Progenitor cell of endocrine pancreas (in vitro differentiated cells): ENCODE data around the gene CFDP1. TPM values are rescaled to one million over a fixed set of nuclear protein-coding genes. Genes with fewer than 3 reads are reported as not detected.
A peak's percentile ranks its signal among the peaks of the same experiment; 100 is the strongest.

Experiments
- DNase-seq: peaks from one replicate; pipeline ENCODE4 v3.0.0; 2021; ENCODE audit warnings: low spot score; ENCODE audit not compliant: unreplicated experiment
- H3K27ac Mint-ChIP-seq: 2 replicates; pipeline ENCODE4 v1.8.0; 2021; ENCODE audit warnings: mild to moderate bottlenecking, moderate library complexity, mixed read lengths
- H3K27me3 Mint-ChIP-seq: 2 replicates; pipeline ENCODE4 v1.8.0; 2021; ENCODE audit warnings: mixed read lengths
- H3K36me3 Mint-ChIP-seq: 2 replicates; pipeline ENCODE4 v1.8.0; 2022; ENCODE audit warnings: mixed read lengths; ENCODE audit not compliant: insufficient read depth
- H3K4me1 Mint-ChIP-seq: 2 replicates; pipeline ENCODE4 v1.8.0; 2021; ENCODE audit warnings: low read depth, mixed read lengths
- H3K4me3 Mint-ChIP-seq: 2 replicates; pipeline ENCODE4 v1.8.0; 2021; ENCODE audit warnings: low read depth, mild to moderate bottlenecking, moderate library complexity, mixed read lengths
- H3K9me3 Mint-ChIP-seq: 2 replicates; pipeline ENCODE4 v1.8.0; 2021; ENCODE audit warnings: low read depth, mixed read lengths
- CTCF ChIP-seq: fragments of 200-600 bp; sonication (generic); IDR thresholded peaks from one replicate; pipeline ENCODE4 v1.5.0; 2021; ENCODE audit warnings: antibody characterized with exemption, mild to moderate bottlenecking; ENCODE audit not compliant: unreplicated experiment
- total RNA-seq: library from RNA; stranded (reverse); gene quantifications from 2 replicates; pipeline ENCODE4 v1.2.1, GENCODE V29; 2021

Gene CFDP1
- total RNA-seq, 1 donor from 2014 or later = 94.6 TPM

GRCh38 chr16:75361936-75362335, 71.4 kb downstream of the CFDP1 start:
- H3K4me1 Mint-ChIP-seq = no peaks in the 10 kb centered on the region
- H3K36me3 Mint-ChIP-seq = peaks cover 9% of the 10 kb centered on the region
- no peaks in the 10 kb centered on the region for H3K27me3 Mint-ChIP-seq
- DNase-seq = no peak
- H3K9me3 Mint-ChIP-seq = no peaks in the 10 kb centered on the region
- no peak for TF ChIP-seq CTCF
- H3K4me3 Mint-ChIP-seq = no peak overlapping the region
- no peak overlapping the region for H3K27ac Mint-ChIP-seq

DNA sequence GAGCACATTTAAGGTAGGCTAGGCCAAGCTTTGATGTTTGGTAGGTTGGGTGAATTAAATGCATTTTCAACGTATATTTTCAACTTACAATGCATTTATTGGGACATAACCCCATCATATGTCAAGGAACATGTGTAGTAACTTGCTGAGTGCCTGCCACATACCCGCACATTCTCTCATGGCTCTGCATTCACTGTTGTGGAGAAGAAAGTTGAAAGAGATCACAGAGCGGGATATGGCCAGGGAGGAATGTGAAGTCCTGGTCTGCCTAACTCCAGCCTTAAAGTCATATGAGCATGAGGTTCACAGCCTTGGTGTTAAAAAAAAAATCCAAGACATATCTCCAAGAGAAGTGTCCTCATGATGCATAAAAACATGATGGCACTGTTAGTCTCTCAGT, 79.1 kb downstream of the CFDP1 start:
- TF ChIP-seq CTCF = no peak
- no peak overlapping the region for H3K27ac Mint-ChIP-seq
- DNase-seq = no peak
- peaks cover 15% of the 10 kb centered on the region for H3K36me3 Mint-ChIP-seq
- H3K27me3 Mint-ChIP-seq = no peaks in the 10 kb centered on the region
- H3K9me3 Mint-ChIP-seq = no peaks in the 10 kb centered on the region
- no peaks in the 10 kb centered on the region for H3K4me1 Mint-ChIP-seq
- H3K4me3 Mint-ChIP-seq = no peak overlapping the region

DNA sequence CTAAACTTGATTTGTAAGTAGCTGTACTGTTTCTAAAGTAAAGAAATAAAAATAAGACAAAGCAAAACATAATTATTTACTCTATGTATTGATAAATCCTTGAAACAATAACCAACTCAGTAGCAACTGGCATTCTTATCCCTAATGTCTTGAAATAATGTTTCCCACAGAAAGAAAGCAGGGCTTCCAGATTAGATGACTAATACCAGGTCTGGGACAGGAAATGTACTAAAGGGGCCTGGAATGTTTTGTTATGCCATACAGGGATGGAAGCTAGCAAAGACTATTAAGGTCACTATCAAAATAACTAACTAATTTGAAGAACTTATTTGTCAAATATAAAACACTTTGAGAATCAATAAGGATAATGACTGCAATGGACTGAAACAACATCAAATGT, 82.1 kb downstream of the CFDP1 start:
- Mint-ChIP-seq H3K36me3 (peaks cover 14% of the 10 kb centered on the region), H3K4me3 (no peak overlapping the region), H3K27ac (no peak overlapping the region), H3K27me3 (no peaks in the 10 kb centered on the region), H3K4me1 (peaks cover 2% of the 10 kb centered on the region), H3K9me3 (no peaks in the 10 kb centered on the region)
- no peak for DNase-seq
- no peak for TF ChIP-seq CTCF

DNA sequence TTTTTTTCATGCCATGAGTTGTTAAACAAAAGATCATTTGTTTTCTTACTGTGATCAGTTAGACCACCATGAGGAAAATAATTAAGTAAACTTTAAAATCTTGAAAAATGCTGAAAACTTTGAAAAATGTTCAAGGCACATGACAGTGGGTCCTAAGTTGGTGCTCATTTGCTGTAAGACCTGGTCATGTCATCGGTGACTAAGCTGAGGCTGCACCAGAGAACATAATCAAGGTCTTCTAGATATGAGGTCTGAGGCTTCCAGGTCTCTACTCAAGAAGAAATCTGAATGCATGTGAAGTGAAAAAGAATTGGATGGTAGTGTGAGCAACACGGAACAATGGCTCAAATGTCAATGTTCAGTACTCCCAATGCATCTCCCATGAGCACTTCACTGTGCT, 87.6 kb downstream of the CFDP1 start:
- no peak for TF ChIP-seq CTCF
- no peak overlapping the region for H3K4me3 Mint-ChIP-seq
- H3K9me3 Mint-ChIP-seq = no peaks in the 10 kb centered on the region
- DNase-seq = no peak
- H3K27me3 Mint-ChIP-seq = no peaks in the 10 kb centered on the region
- H3K27ac Mint-ChIP-seq = peak overlapping the region; percentile 1
- H3K4me1 Mint-ChIP-seq = peaks cover 26% of the 10 kb centered on the region
- H3K36me3 Mint-ChIP-seq = peaks cover 2% of the 10 kb centered on the region

- Mint-ChIP-seq H3K4me3 (no peak overlapping the region), H3K27me3 (no peaks in the 10 kb centered on the region), H3K27ac (no peak overlapping the region), H3K36me3 (peaks cover 4% of the 10 kb centered on the region), H3K9me3 (no peaks in the 10 kb centered on the region), H3K4me1 (peaks cover 37% of the 10 kb centered on the region)
- no peak for TF ChIP-seq CTCF
- no peak for DNase-seq
Observed at GRCh38 chr16:75343941-75344340, 89.4 kb downstream of the CFDP1 start.
